Stimulated activated CD4-positive, alpha-beta T cell treated with anti-CD3 and anti-CD28 coated beads, TNF-alpha, amount 100 ng/mL, for 4 hours (primary cell): ENCODE results near the gene YDJC.
"Not testable (repeated sequence)": the region's sequence is repeated elsewhere in the genome, so short reads cannot be mapped to it uniquely, and the experiment has no call there.

Experiments used
- DNase-seq, 3 experiments: peaks; one replicate each; pipeline ENCODE4 v3.0.0-alpha.2; 2020; ENCODE audit warnings: low read depth in 3 of 3

YDJC gene

DNA sequence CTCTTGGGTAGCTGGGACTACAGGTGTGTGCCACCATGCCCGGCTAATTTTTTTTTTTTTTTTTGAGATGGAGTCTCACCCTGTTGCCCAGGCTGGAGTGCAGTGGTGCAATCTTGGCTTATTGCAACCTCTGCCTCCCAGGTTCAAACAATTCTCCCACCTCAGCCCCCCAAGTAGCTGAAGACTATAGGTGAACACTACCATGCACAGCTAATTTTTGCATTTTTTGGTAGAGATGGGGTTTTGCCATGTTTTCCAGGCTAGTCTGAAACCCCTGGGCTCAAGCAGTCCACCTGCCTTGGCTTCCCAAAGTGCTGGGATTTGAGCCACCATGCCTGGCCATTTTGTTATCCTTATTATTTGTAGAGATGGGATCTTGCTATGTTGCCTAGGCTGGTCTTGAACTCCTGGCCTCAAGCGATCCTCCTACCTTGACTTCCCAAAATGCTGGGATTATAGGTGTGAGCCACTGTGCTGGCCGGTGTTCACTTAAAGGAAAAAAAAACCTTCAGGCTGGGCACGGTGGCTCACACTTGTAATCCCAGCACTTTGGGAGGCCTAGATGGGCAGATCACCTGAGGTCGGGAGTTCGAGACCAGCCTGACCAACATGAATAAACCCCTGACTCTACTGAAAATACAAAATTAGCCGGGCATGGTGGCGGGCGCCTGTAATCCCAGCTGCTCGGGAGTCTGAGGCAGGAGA is 48.7 kb downstream of the YDJC start:
- not testable (repeated sequence) for DNase-seq

DNA sequence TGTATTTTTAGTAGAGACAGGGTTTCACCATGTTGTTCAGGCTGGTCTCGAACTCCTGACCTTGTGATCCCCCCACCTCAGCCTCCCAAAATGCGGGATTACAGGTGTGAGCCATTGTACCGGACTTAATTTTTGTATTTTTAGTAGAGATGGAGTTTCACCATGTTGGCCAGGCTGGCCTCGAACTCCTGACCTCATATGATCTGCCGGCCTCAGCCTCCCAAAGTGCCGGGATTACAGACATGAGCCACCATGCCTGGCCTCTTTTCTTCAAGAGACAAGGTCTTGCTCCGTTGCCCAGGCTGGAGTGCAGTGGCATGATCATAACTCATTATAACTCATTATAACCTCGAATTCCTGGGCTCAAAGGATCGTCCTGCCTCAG is 49.2 kb downstream of the YDJC start:
- not testable (repeated sequence) for DNase-seq

DNA sequence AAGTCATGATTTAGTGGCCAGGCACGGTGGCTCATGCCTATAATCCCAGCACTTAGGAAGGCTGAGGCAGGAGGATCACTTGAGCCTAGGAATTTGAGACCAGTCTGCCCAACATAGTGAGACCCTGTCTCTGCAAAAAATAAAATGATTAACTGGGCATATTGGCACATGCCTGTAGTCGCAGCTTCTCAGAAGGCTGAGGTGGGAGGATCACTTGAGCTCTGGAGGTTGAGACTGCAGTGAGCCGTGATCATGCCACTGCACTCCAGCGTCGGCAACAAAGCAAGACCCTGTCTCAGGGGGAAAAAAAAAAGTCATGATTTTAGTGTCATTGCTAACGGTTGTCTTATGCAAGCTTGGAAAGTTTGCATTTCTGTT is 50.4 kb downstream of the YDJC start:
- no peak for DNase-seq
